CD4-positive, alpha-beta T cell (primary cell): ENCODE measurements around the gene BIRC6. TPM values are rescaled to one million over a fixed set of nuclear protein-coding genes. Genes with fewer than 3 reads are reported as not detected.

Source experiments
- ATAC-seq: fragments of 200-7000 bp; cut with Tn5 transposase; one replicate; pipeline ENCODE4 v1.10.0; 2022; ENCODE audit warnings: mild to moderate bottlenecking; ENCODE audit not compliant: poor library complexity
- CTCF ChIA-PET: fragments of 350-600 bp; sonication (Branson Sonifier 250); formaldehyde crosslinking; loops from one replicate; lab custom pipeline; 2021; ENCODE audit warnings: antibody characterized with exemption, inconsistent platforms; lab: Charles Lee
- POLR2A ChIA-PET: fragments of 350-600 bp; sonication (Branson Sonifier 250); formaldehyde crosslinking; loops from one replicate; lab custom pipeline; 2021; ENCODE audit warnings: antibody characterized with exemption, inconsistent platforms; lab: Charles Lee
- DNase-seq, 14 experiments: peaks; one replicate each; pipeline ENCODE4 v3.0.0-alpha.2; 2013 to 2020; ENCODE audit warnings: mixed read lengths in 2 of 14
- H3K27ac ChIP-seq, 2 donors: one replicate each; pipeline versions ENCODE4 v1.5.1 to v1.7.0; 2013; ENCODE audit warnings: low read length in 2 of 2, low read depth in 1 of 2, mild to moderate bottlenecking in 1 of 2
- H3K27me3 ChIP-seq, 2 experiments: 1 replicate in 1 of 2; 2 replicates in 1 of 2; pipeline versions ENCODE4 v1.6.1 to v1.7.0; 2013; ENCODE audit warnings: low read length in 2 of 2, control low read depth in 1 of 2, mild to moderate bottlenecking in 1 of 2, moderate library complexity in 1 of 2; ENCODE audit not compliant: insufficient read depth in 2 of 2, control insufficient read depth in 1 of 2
- H3K36me3 ChIP-seq: one replicate; pipeline ENCODE4 v1.6.1; 2013; ENCODE audit warnings: low read length, control low read depth; ENCODE audit not compliant: insufficient read depth
- H3K4me1 ChIP-seq: one replicate; pipeline ENCODE4 v1.6.1; 2013; ENCODE audit warnings: low read length, control low read depth; ENCODE audit not compliant: insufficient read depth
- H3K4me3 ChIP-seq: one replicate; pipeline ENCODE4 v1.5.1; 2013; ENCODE audit warnings: mild to moderate bottlenecking, low read length, moderate library complexity
- H3K9me3 ChIP-seq, 2 experiments: 1 replicate in 1 of 2; 2 replicates in 1 of 2; pipeline versions ENCODE4 v1.6.1 to v1.7.0; 2013; ENCODE audit warnings: low read length in 2 of 2, mild to moderate bottlenecking in 2 of 2, control low read depth in 1 of 2, moderate library complexity in 1 of 2; ENCODE audit not compliant: control insufficient read depth in 1 of 2, insufficient read depth in 1 of 2
- H3K27ac Mint-ChIP-seq: one replicate; pipeline ENCODE4 v1.8.0; 2020; ENCODE audit warnings: mixed read lengths
- H3K27me3 Mint-ChIP-seq: one replicate; pipeline ENCODE4 v1.8.0; 2021; ENCODE audit warnings: mixed read lengths
- H3K36me3 Mint-ChIP-seq: one replicate; pipeline ENCODE4 v1.8.0; 2021; ENCODE audit warnings: low read depth, mixed read lengths
- H3K4me1 Mint-ChIP-seq: one replicate; pipeline ENCODE4 v1.8.0; 2021; ENCODE audit warnings: low read depth, mixed read lengths
- H3K4me3 Mint-ChIP-seq: one replicate; pipeline ENCODE4 v1.8.0; 2020; ENCODE audit warnings: mild to moderate bottlenecking, mixed read lengths
- H3K9me3 Mint-ChIP-seq: one replicate; pipeline ENCODE4 v1.8.0; 2020; ENCODE audit warnings: mixed read lengths
- CTCF ChIP-seq: fragments of 200-600 bp; IDR thresholded peaks from one replicate; pipeline ENCODE4 v1.8.0; 2022; ENCODE audit warnings: antibody characterized with exemption, mild to moderate bottlenecking
- intact Hi-C, 2 experiments: fragments of 100-400 bp; cut with DNase I in 1 of 2; cut with micrococcal nuclease in 1 of 2; formaldehyde crosslinking; loops; one replicate each; pipeline versions ENCODE4 v1.15.1 to v1.9.0; 2023 to 2025; cut with DNase I, micrococcal nuclease
- total RNA-seq, 174 experiments: library from RNA in 2 of 174; stranded (reverse) in 2 of 174; gene quantifications; one replicate each; pipeline ENCODE4 v1.2.3 and lab custom pipeline; 2021 to 2026

Gene BIRC6
- total RNA-seq, 2 experiments from 2014 or later: 110 to 113 TPM

- DNase-seq: no peak
- no peaks in the 10 kb centered on the region for H3K9me3 ChIP-seq
- no peak overlapping the region for H3K27ac ChIP-seq
- Mint-ChIP-seq H3K27ac (no peak overlapping the region), H3K36me3 (peaks cover 92% of the 10 kb centered on the region), H3K9me3 (no peaks in the 10 kb centered on the region), H3K4me3 (no peak overlapping the region), H3K27me3 (no peaks in the 10 kb centered on the region), H3K4me1 (peaks cover 4% of the 10 kb centered on the region)
- H3K4me1 ChIP-seq: no peaks in the 10 kb centered on the region
- intact Hi-C loops: no loop called here
- ChIA-PET POLR2A (no interaction called here), CTCF (interaction anchor here (1.2 to 1.6 kb wide), 2 partner anchors 10 to 16 kb away, joined by 3 to 4 read pairs; no protein-coding TSS in a partner anchor)
- ATAC-seq: no peak
- no peak for TF ChIP-seq CTCF
- H3K4me3 ChIP-seq: no peak overlapping the region
- H3K36me3 ChIP-seq: peaks cover 91% of the 10 kb centered on the region
- H3K27me3 ChIP-seq: no peaks in the 10 kb centered on the region
Observed at GRCh38 chr2:32442020-32442467, 85.2 kb downstream of the BIRC6 start.

GRCh38 chr2:32446369-32446768 is 89.5 kb downstream of the BIRC6 start:
- H3K4me1 Mint-ChIP-seq: peaks cover 4% of the 10 kb centered on the region
- ATAC-seq: no peak
- peaks cover 70% of the 10 kb centered on the region for H3K36me3 ChIP-seq

GRCh38 chr2:32450851-32451250 is 94.0 kb downstream of the BIRC6 start:
- Histone ChIP-seq H3K36me3 (peaks cover 43% of the 10 kb centered on the region), H3K4me1 (no peaks in the 10 kb centered on the region)
- ATAC-seq: no peak

More at GRCh38 chr2:32446369-32446768, 89.5 kb downstream of the BIRC6 start:
- H3K4me1 ChIP-seq: no peaks in the 10 kb centered on the region
- TF ChIP-seq CTCF: no peak
- no peaks in the 10 kb centered on the region for H3K27me3 ChIP-seq
- POLR2A ChIA-PET: no interaction called here
- DNase-seq: no peak
- CTCF ChIA-PET: no interaction called here
- no peaks in the 10 kb centered on the region for H3K9me3 Mint-ChIP-seq
- H3K4me3 Mint-ChIP-seq: no peak overlapping the region
- H3K27me3 Mint-ChIP-seq: no peaks in the 10 kb centered on the region
- H3K4me3 ChIP-seq: no peak overlapping the region
- no peak overlapping the region for H3K27ac ChIP-seq
- H3K9me3 ChIP-seq: no peaks in the 10 kb centered on the region
- intact Hi-C loops: no loop called here
- H3K27ac Mint-ChIP-seq: no peak overlapping the region
- H3K36me3 Mint-ChIP-seq: peaks cover 80% of the 10 kb centered on the region

More at GRCh38 chr2:32450851-32451250, 94.0 kb downstream of the BIRC6 start:
- no peaks in the 10 kb centered on the region for H3K27me3 ChIP-seq
- H3K9me3 Mint-ChIP-seq: no peaks in the 10 kb centered on the region
- DNase-seq: no peak
- H3K4me3 Mint-ChIP-seq: no peak overlapping the region
- H3K27me3 Mint-ChIP-seq: no peaks in the 10 kb centered on the region
- intact Hi-C loops: no loop called here
- H3K4me3 ChIP-seq: no peak overlapping the region
- POLR2A ChIA-PET: no interaction called here
- CTCF ChIA-PET: no interaction called here
- no peak for TF ChIP-seq CTCF
- no peak overlapping the region for H3K27ac Mint-ChIP-seq
- H3K27ac ChIP-seq: no peak overlapping the region
- peaks cover 67% of the 10 kb centered on the region for H3K36me3 Mint-ChIP-seq
- no peaks in the 10 kb centered on the region for H3K9me3 ChIP-seq
- H3K4me1 Mint-ChIP-seq: peaks cover 10% of the 10 kb centered on the region
